Osteoblast (primary cell): ENCODE results near the gene GPR158. TPM values are rescaled to one million over a fixed set of nuclear protein-coding genes. Genes with fewer than 3 reads are reported as not detected.

ENCODE experiments used
- DNase-seq: peaks from one replicate; pipeline ENCODE4 v3.0.0; 2011; ENCODE audit warnings: low spot score, mixed read lengths; ENCODE audit not compliant: insufficient read length; ENCODE audit errors: missing footprints
- H2AFZ ChIP-seq: 2 replicates; pipeline ENCODE4 v1.6.0; 2011; ENCODE audit warnings: mild to moderate bottlenecking, low read length
- H3K27ac ChIP-seq: 2 replicates; pipeline ENCODE4 v1.5.1; 2011; ENCODE audit warnings: mild to moderate bottlenecking, low read depth, low read length, moderate library complexity
- H3K27me3 ChIP-seq: 2 replicates; pipeline ENCODE4 v1.6.0; 2012; ENCODE audit warnings: mild to moderate bottlenecking, control low read depth, inconsistent platforms, low read length, moderate library complexity; ENCODE audit not compliant: insufficient read depth
- H3K36me3 ChIP-seq: 2 replicates; pipeline ENCODE4 v1.5.1; 2011; ENCODE audit warnings: mild to moderate bottlenecking, low read length, control low read depth, moderate library complexity; ENCODE audit not compliant: insufficient read depth
- H3K4me1 ChIP-seq: 2 replicates; pipeline ENCODE4 v1.5.1; 2011; ENCODE audit warnings: mild to moderate bottlenecking, low read length, control low read depth, moderate library complexity; ENCODE audit not compliant: insufficient read depth
- H3K4me2 ChIP-seq: 2 replicates; pipeline ENCODE4 v1.6.0; 2011; ENCODE audit warnings: mild to moderate bottlenecking, low read length; ENCODE audit not compliant: insufficient read depth
- H3K4me3 ChIP-seq: fragments of 200-600 bp; sonication (generic); 3 replicates; pipeline ENCODE4 v1.5.1; 2012; ENCODE audit warnings: mild to moderate bottlenecking, low read length, inconsistent platforms; ENCODE audit not compliant: insufficient read depth
- H3K79me2 ChIP-seq: 2 replicates; pipeline ENCODE4 v1.6.0; 2012; ENCODE audit warnings: mild to moderate bottlenecking, low read length, control low read depth, inconsistent platforms; ENCODE audit not compliant: insufficient read depth
- H3K9me3 ChIP-seq: 2 replicates; pipeline ENCODE4 v1.5.1; 2011; ENCODE audit warnings: low read depth, low read length, control low read depth
- H4K20me1 ChIP-seq: 2 replicates; pipeline ENCODE4 v1.6.0; 2012; ENCODE audit warnings: mild to moderate bottlenecking, low read length, control low read depth; ENCODE audit not compliant: insufficient read depth
- total RNA-seq: library from RNA; depleted of rRNA; stranded (reverse); fragments of >200 nt; gene quantifications from 2 replicates; pipeline ENCODE4 v1.2.3, GENCODE V29; 2012
- TF ChIP-seq, protein P1 (sequence below): IDR thresholded peaks from 2 replicates; pipeline ENCODE4 v1.5.1; 2011; ENCODE audit warnings: mild to moderate bottlenecking, low read depth, low read length, moderate library complexity; ENCODE audit errors: extremely low read depth

The GPR158 gene
- total RNA-seq, 1 donor, result under 0.01 TPM

DNA sequence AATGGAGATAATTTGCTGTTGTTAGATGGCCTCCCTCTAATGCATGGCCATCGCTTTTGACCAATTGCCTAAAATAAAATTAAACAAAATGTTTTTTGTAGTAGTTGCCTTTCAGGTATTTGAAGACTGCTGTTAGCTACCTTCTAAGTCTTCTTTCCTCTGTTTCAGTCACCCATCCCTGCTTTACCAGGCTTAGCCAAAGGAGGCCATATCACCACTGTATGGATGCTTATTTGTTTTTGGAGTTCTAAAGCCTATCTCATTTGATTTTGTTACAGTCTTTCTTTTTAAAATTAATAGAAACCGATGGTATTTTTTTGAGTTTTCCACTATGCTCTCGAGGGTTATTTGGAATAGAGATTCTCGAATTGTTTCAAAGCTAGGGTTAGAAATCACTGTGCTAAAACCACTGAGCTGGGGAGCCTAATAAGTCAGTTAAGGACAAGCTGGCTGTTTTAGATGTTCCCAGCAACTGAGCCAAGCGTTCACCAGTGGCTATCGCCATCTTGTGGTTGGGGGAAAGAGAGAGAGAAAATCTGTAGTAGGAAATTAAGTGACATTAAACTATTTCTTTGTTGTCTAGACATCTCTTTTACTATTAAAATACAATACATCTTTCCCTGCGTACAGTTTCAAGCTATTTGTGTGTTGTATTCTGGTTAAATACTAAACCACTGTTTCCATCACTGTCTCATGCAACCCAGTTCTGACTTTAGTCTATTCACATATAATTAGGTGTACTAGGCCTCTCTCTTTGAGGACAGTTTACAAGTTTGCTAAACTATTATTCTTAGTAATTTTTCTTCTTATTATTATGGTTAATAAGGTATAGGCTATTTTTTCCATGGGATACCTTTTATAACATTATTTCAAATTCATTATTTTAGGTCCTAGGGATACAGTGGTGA lies 52.2 kb downstream of the GPR158 start:
- H4K20me1 ChIP-seq, result no peaks in the 10 kb centered on the region

DNA sequence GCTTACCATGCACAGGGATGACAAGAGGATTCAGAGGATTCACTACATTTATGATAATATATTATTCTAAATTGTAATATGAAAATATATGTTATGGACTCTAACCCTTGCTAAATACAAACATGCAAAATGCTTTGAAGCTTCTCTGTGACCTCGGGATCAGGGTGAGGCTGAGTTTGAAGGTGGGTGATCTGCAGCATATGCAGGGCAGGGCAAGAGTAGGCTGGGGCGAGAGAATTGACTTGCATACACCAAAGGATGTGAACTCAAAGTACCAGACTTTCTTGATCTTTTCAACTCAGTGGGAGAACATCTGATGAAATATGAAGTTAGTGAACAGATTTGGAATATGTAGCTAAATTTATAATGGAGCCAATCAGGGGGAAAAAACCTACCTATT lies 57.0 kb downstream of the GPR158 start:
- Histone ChIP-seq H3K4me3 (no peak overlapping the region), H3K27me3 (no peaks in the 10 kb centered on the region), H3K27ac (no peak overlapping the region), H3K9me3 (no peaks in the 10 kb centered on the region), H3K79me2 (no peaks in the 10 kb centered on the region), H3K36me3 (no peaks in the 10 kb centered on the region), H4K20me1 (no peaks in the 10 kb centered on the region), H2AFZ (no peak overlapping the region), H3K4me1 (no peaks in the 10 kb centered on the region), H3K4me2 (no peak overlapping the region)
- TF ChIP-seq, protein P1, sequence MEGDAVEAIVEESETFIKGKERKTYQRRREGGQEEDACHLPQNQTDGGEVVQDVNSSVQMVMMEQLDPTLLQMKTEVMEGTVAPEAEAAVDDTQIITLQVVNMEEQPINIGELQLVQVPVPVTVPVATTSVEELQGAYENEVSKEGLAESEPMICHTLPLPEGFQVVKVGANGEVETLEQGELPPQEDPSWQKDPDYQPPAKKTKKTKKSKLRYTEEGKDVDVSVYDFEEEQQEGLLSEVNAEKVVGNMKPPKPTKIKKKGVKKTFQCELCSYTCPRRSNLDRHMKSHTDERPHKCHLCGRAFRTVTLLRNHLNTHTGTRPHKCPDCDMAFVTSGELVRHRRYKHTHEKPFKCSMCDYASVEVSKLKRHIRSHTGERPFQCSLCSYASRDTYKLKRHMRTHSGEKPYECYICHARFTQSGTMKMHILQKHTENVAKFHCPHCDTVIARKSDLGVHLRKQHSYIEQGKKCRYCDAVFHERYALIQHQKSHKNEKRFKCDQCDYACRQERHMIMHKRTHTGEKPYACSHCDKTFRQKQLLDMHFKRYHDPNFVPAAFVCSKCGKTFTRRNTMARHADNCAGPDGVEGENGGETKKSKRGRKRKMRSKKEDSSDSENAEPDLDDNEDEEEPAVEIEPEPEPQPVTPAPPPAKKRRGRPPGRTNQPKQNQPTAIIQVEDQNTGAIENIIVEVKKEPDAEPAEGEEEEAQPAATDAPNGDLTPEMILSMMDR, result no peak
- DNase-seq, result no peak

More for the DNA sequence above, 52.2 kb downstream of the GPR158 start:
- Histone ChIP-seq H3K9me3 (no peaks in the 10 kb centered on the region), H3K4me2 (no peak overlapping the region), H2AFZ (no peak overlapping the region), H3K27ac (no peak overlapping the region), H3K36me3 (no peaks in the 10 kb centered on the region), H3K4me1 (no peaks in the 10 kb centered on the region), H3K27me3 (no peaks in the 10 kb centered on the region), H3K4me3 (no peak overlapping the region), H3K79me2 (no peaks in the 10 kb centered on the region)
- TF ChIP-seq, protein P1, result peak; percentile 78
- DNase-seq, result no peak

DNA sequence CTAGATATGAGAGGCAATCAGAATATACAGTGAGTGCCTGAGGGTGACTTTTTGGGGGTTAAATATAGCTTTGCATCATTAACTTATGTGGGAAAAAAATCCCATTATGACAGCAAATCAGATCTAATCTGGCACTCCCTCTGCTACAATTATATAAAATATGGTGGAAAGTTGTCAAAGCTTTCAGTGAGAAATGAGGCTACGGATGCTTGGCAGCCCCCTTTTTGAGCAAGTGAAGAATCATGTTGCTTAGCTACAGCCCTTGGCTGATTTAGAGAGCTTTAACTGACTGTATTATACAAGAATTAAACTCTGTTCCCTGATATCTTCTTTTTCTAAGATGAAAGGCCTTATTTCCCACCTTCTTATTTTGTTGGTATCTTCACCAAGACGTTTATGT lies 57.4 kb downstream of the GPR158 start:
- Histone ChIP-seq H3K9me3 (no peaks in the 10 kb centered on the region), H3K27me3 (no peaks in the 10 kb centered on the region), H3K4me2 (no peak overlapping the region), H3K79me2 (no peaks in the 10 kb centered on the region), H2AFZ (no peak overlapping the region), H3K4me1 (no peaks in the 10 kb centered on the region), H3K27ac (no peak overlapping the region), H3K36me3 (no peaks in the 10 kb centered on the region), H3K4me3 (no peak overlapping the region), H4K20me1 (no peaks in the 10 kb centered on the region)
- TF ChIP-seq, protein P1, result no peak
- no peak for DNase-seq

DNA sequence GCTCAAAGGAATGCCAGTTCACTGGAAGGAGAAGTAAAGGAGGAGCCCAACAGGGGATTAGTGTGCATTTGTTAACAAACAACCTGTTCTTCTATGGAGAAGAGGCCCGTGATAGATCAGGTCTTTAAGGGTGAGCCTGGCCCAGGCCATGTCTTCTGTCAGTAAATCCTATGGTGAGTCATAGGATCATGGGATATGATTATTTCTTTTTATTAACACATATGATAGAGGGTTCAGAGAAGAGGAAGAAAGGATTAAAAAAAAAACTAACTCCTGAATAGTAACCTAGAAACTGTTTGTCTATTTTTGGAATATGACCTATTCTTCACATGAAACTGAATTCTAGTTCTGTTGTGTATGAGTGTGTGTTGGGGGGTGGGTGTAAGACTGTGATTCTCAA lies 70.4 kb downstream of the GPR158 start:
- Histone ChIP-seq H3K9me3 (no peaks in the 10 kb centered on the region), H3K27me3 (no peaks in the 10 kb centered on the region), H3K4me1 (no peaks in the 10 kb centered on the region), H3K4me3 (no peak overlapping the region), H2AFZ (no peak overlapping the region), H4K20me1 (no peaks in the 10 kb centered on the region), H3K36me3 (no peaks in the 10 kb centered on the region), H3K79me2 (no peaks in the 10 kb centered on the region), H3K27ac (no peak overlapping the region), H3K4me2 (no peak overlapping the region)
- TF ChIP-seq, protein P1, result no peak
- DNase-seq, result no peak
